H9 (cell line): Measurements from ENCODE around the gene RPUSD3. TPM values are rescaled to one million over a fixed set of nuclear protein-coding genes. Genes with fewer than 3 reads are reported as not detected.

ENCODE experiments used
- DNase-seq: peaks from one replicate; pipeline ENCODE4 v3.0.0-alpha.2; 2017
- H2AFZ ChIP-seq: one replicate; pipeline ENCODE4 v1.6.1; 2013; ENCODE audit warnings: mild to moderate bottlenecking, low read length, control low read depth, moderate library complexity
- H2AK5ac ChIP-seq: 2 replicates; pipeline ENCODE4 v1.6.1; 2013; ENCODE audit warnings: low read length, control low read depth, mixed read lengths; ENCODE audit not compliant: insufficient read length
- H2BK120ac ChIP-seq: one replicate; pipeline ENCODE4 v1.6.1; 2013; ENCODE audit warnings: low read depth, mild to moderate bottlenecking, low read length, control low read depth, inconsistent platforms; ENCODE audit not compliant: poor library complexity, severe bottlenecking
- H2BK12ac ChIP-seq: 2 replicates; pipeline ENCODE4 v1.6.1; 2013; ENCODE audit warnings: low read length, control low read depth, mixed read lengths, low read depth; ENCODE audit not compliant: insufficient read length
- H2BK15ac ChIP-seq: 2 replicates; pipeline ENCODE4 v1.6.1; 2013; ENCODE audit warnings: low read depth, low read length, control low read depth
- H2BK20ac ChIP-seq: one replicate; pipeline ENCODE4 v1.6.1; 2013; ENCODE audit warnings: low read depth, mild to moderate bottlenecking, low read length, control low read depth, inconsistent platforms; ENCODE audit not compliant: poor library complexity, severe bottlenecking
- H2BK5ac ChIP-seq: 2 replicates; pipeline ENCODE4 v1.6.1; 2013; ENCODE audit warnings: low read length, control low read depth, mixed read lengths; ENCODE audit not compliant: insufficient read length
- H3K14ac ChIP-seq: 2 replicates; pipeline ENCODE4 v1.6.1; 2013; ENCODE audit warnings: low read length, control low read depth; ENCODE audit not compliant: insufficient read depth
- H3K18ac ChIP-seq: 2 replicates; pipeline ENCODE4 v1.6.1; 2013; ENCODE audit warnings: low read depth, mild to moderate bottlenecking, mixed read lengths, low read length, control low read depth; ENCODE audit not compliant: insufficient read length
- H3K23ac ChIP-seq: 2 replicates; pipeline ENCODE4 v1.6.1; 2013; ENCODE audit warnings: low read length, control low read depth, mixed read lengths, low read depth; ENCODE audit not compliant: insufficient read length
- H3K23me2 ChIP-seq: 2 replicates; pipeline ENCODE4 v1.6.1; 2013; ENCODE audit warnings: low read depth, mild to moderate bottlenecking, mixed read lengths, low read length, control low read depth; ENCODE audit not compliant: insufficient read length, poor library complexity, severe bottlenecking
- H3K27ac ChIP-seq: 2 replicates; pipeline ENCODE4 v1.5.1; 2013; ENCODE audit warnings: low read length, control low read depth, mixed read lengths, low read depth; ENCODE audit not compliant: insufficient read length
- H3K27me3 ChIP-seq: 2 replicates; pipeline ENCODE4 v1.6.1; 2013; ENCODE audit warnings: low read length, control low read depth, inconsistent platforms; ENCODE audit not compliant: insufficient read depth
- H3K4ac ChIP-seq: 2 replicates; pipeline ENCODE4 v1.6.1; 2013; ENCODE audit warnings: low read depth, mild to moderate bottlenecking, control low read depth, inconsistent platforms, low read length, moderate library complexity
- H3K4me1 ChIP-seq: 2 replicates; pipeline ENCODE4 v1.6.1; 2013; ENCODE audit warnings: low read length, control low read depth, inconsistent platforms; ENCODE audit not compliant: insufficient read depth
- H3K4me2 ChIP-seq: 2 replicates; pipeline ENCODE4 v1.6.1; 2013; ENCODE audit warnings: low read length, control low read depth, mixed read lengths; ENCODE audit not compliant: insufficient read length, insufficient read depth
- H3K56ac ChIP-seq: 2 replicates; pipeline ENCODE4 v1.6.1; 2013; ENCODE audit warnings: low read depth, mild to moderate bottlenecking, mixed read lengths, low read length, control low read depth; ENCODE audit not compliant: insufficient read length
- H3K79me1 ChIP-seq: 2 replicates; pipeline ENCODE4 v1.6.1; 2013; ENCODE audit warnings: low read depth, mild to moderate bottlenecking, moderate library complexity, low read length, control low read depth, inconsistent platforms; ENCODE audit not compliant: insufficient read depth, poor library complexity, severe bottlenecking
- H3K79me2 ChIP-seq: 2 replicates; pipeline ENCODE4 v1.6.1; 2013; ENCODE audit warnings: low read length, control low read depth, inconsistent platforms; ENCODE audit not compliant: insufficient read depth
- H3K9ac ChIP-seq: 2 replicates; pipeline ENCODE4 v1.6.1; 2013; ENCODE audit warnings: low read length, control low read depth, mixed read lengths; ENCODE audit not compliant: insufficient read length; ENCODE audit errors: extremely low read depth
- H3K9me3 ChIP-seq: one replicate; pipeline ENCODE4 v1.6.1; 2013; ENCODE audit warnings: low read depth, low read length, inconsistent platforms; ENCODE audit not compliant: control insufficient read depth
- H3T11ph ChIP-seq: one replicate; pipeline ENCODE4 v1.6.1; 2013; ENCODE audit warnings: mild to moderate bottlenecking, low read length, control low read depth, inconsistent platforms
- H4K20me1 ChIP-seq: one replicate; pipeline ENCODE4 v1.6.1; 2013; ENCODE audit not compliant: control insufficient read depth, insufficient read length, insufficient read depth
- H4K5ac ChIP-seq: 2 replicates; pipeline ENCODE4 v1.6.1; 2013; ENCODE audit warnings: low read depth, mild to moderate bottlenecking, mixed read lengths, low read length, control low read depth; ENCODE audit not compliant: insufficient read length
- H4K8ac ChIP-seq: replicated peaks from 2 replicates; pipeline ENCODE4 v1.6.1; 2013; ENCODE audit warnings: low read length, control low read depth, mixed read lengths, low read depth; ENCODE audit not compliant: insufficient read length
- H4K91ac ChIP-seq: 2 replicates; pipeline ENCODE4 v1.6.1; 2013; ENCODE audit warnings: low read depth, mild to moderate bottlenecking, moderate library complexity, mixed read lengths, low read length, control low read depth; ENCODE audit not compliant: insufficient read length
- H3K27ac Mint-ChIP-seq, 3 experiments: 2 replicates in 2 of 3; 3 replicates in 1 of 3; pipeline ENCODE4 v1.8.0; 2020 to 2021; ENCODE audit warnings: mixed read lengths in 3 of 3, mild to moderate bottlenecking in 1 of 3, moderate library complexity in 1 of 3
- H3K27me3 Mint-ChIP-seq: 2 replicates; pipeline ENCODE4 v1.8.0; 2021; ENCODE audit warnings: low read depth, mild to moderate bottlenecking, moderate library complexity, mixed read lengths
- H3K36me3 Mint-ChIP-seq, 3 experiments: 2 replicates in 2 of 3; 3 replicates in 1 of 3; pipeline ENCODE4 v1.8.0; 2020 to 2021; ENCODE audit warnings: low read depth in 3 of 3, mixed read lengths in 3 of 3; ENCODE audit not compliant: insufficient read depth in 1 of 3
- H3K4me1 Mint-ChIP-seq, 2 experiments: 2 replicates each; pipeline ENCODE4 v1.8.0; 2020; ENCODE audit warnings: mixed read lengths in 2 of 2
- H3K4me3 Mint-ChIP-seq, 2 experiments: 2 replicates in 1 of 2; 3 replicates in 1 of 2; pipeline ENCODE4 v1.8.0; 2020 to 2021; ENCODE audit warnings: mild to moderate bottlenecking in 2 of 2, mixed read lengths in 2 of 2, moderate library complexity in 1 of 2
- H3K9me3 Mint-ChIP-seq, 2 experiments: 2 replicates in 1 of 2; 3 replicates in 1 of 2; pipeline ENCODE4 v1.8.0; 2020; ENCODE audit warnings: mild to moderate bottlenecking in 2 of 2, mixed read lengths in 2 of 2, moderate library complexity in 1 of 2
- CTCF ChIP-seq: fragments of 200-600 bp; sonication (generic); conservative IDR thresholded peaks from 3 replicates; pipeline ENCODE4 v1.8.0; 2021; ENCODE audit warnings: antibody characterized with exemption, mild to moderate bottlenecking
- WGBS: extraction: QIAGEN DNeasy Blood & Tissue Kit; methylation state at CpG from one replicate; pipeline ENCODE4 v1.1.7; 2013; ENCODE audit warnings: missing lambda C conversion rate, low lambda C conversion rate, mixed read lengths; ENCODE audit not compliant: insufficient read length; ENCODE audit errors: extremely low coverage; 5-methylcytosine and 5-hydroxymethylcytosine counted together
- total RNA-seq: library from RNA; stranded (reverse); gene quantifications from 2 replicates; pipeline ENCODE4 v1.2.1, GENCODE V29; 2021

Gene RPUSD3
- total RNA-seq, 1 experiment from 2014 or later: 59.5 TPM

DNA sequence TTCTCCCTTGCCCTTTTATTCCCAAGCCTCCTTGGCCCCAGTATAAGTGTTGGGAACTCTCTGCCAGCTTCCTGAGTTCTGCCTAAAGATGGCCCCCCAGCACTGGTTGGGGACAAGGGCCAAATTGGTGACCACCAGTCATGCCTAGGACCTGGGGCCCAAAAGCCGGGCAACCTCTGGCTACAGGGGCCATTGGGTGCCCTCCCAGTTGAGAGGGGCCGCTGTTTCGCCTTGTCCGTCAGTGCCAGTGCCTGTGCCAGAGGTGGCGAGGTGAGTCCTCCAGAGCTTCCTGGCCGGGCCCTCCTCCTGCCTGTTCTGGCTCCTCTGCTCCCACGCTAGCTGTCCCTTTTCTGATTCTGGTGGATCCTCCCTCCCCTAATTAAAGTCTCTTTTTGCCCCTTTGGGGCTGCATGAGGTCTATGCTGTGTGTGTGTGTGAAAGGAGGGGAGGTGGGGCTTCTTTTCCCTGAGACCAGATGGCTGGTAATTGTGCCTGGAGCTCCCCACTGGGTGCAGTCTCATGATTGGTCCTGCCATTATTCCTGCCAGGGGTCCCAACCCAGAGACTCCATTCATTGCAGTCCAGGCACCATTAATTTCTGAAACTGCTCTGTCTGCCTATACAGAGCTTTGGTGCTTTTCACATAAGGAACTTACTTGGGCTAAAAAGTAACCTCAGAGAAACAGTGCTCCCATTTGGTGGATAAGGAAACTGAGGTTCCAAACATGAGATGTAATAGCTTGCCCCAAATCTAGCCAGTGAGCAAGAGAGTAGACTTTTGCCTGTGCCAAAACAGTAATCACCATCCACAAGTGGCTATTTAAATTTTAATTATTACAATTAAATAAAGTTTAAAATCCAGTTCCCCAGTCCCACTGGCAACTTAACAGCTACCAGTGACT lies 36.9 kb downstream of the RPUSD3 start:
- Histone ChIP-seq H3K27me3 (no peaks in the 10 kb centered on the region), H3K23me2 (peaks cover 7% of the 10 kb centered on the region), H2AFZ (no peak overlapping the region), H3K18ac (no peak overlapping the region), H4K20me1 (no peaks in the 10 kb centered on the region), H3K4me2 (no peak overlapping the region), H2BK15ac (no peak overlapping the region), H2BK5ac (no peak overlapping the region), H3K79me1 (no peaks in the 10 kb centered on the region), H2BK120ac (no peak overlapping the region), H3K23ac (no peak overlapping the region), H4K91ac (no peak overlapping the region), H3K9me3 (no peaks in the 10 kb centered on the region), H3K27ac (no peak overlapping the region), H3K14ac (no peak overlapping the region), H3K79me2 (no peaks in the 10 kb centered on the region), H2BK20ac (no peak overlapping the region), H3K4me1 (no peaks in the 10 kb centered on the region), H4K5ac (no peak overlapping the region), H3K9ac (no peak overlapping the region), H4K8ac (no peak overlapping the region), H2BK12ac (no peak overlapping the region), H3K4ac (no peak overlapping the region), H2AK5ac (no peak overlapping the region), H3T11ph (no peak overlapping the region), H3K56ac (no peak overlapping the region)
- Mint-ChIP-seq H3K9me3 (no peaks in the 10 kb centered on the region), H3K4me3 (peak overlapping the region in 1 of 2 experiments; percentile 20; a peak in 1 of 5 replicates), H3K36me3 (peaks cover 29 to 50% (median 42%) of the 10 kb centered on the region in 3 experiments; a peak in 6 of 7 replicates), H3K27me3 (peaks cover 16% of the 10 kb centered on the region), H3K27ac (peak overlapping the region in 1 of 3 experiments; percentile 88; a peak in 2 of 7 replicates), H3K4me1 (peaks cover 20 to 23% of the 10 kb centered on the region in 2 experiments)
- no peak for TF ChIP-seq CTCF
- WGBS: no CpG with 5 or more reads among the region's 7 CpGs
- DNase-seq: no peak
